B cell (primary cell): ENCODE measurements around the gene ENOX1. TPM values are rescaled to one million over a fixed set of nuclear protein-coding genes. Genes with fewer than 3 reads are reported as not detected.

Experiments
- ATAC-seq: fragments of 200-7000 bp; cut with Tn5 transposase; one replicate; pipeline ENCODE4 v1.10.0; 2021; ENCODE audit warnings: low read depth, mild to moderate bottlenecking, moderate number of reproducible peaks, moderate library complexity
- CTCF ChIA-PET: fragments of 350-600 bp; sonication (Branson Sonifier 250); formaldehyde crosslinking; loops from one replicate; lab custom pipeline; 2021; ENCODE audit warnings: antibody characterized with exemption, inconsistent platforms; lab: Charles Lee
- POLR2A ChIA-PET: fragments of 350-600 bp; sonication (Branson Sonifier 250); formaldehyde crosslinking; loops from one replicate; lab custom pipeline; 2021; ENCODE audit warnings: antibody characterized with exemption; lab: Charles Lee
- DNase-seq: peaks from one replicate; pipeline ENCODE4 v3.0.0; 2013
- H2AFZ ChIP-seq: 2 replicates; pipeline ENCODE4 v1.6.1; 2012; ENCODE audit warnings: mild to moderate bottlenecking, low read depth, low read length; ENCODE audit not compliant: insufficient read depth, poor library complexity, severe bottlenecking
- H3K27ac ChIP-seq, 2 donors: 1 replicate in 1 of 2; 2 replicates in 1 of 2; pipeline ENCODE4 v1.5.1; 2012 to 2013; ENCODE audit warnings: low read length in 2 of 2, mild to moderate bottlenecking in 2 of 2, moderate library complexity in 1 of 2
- H3K27me3 ChIP-seq, 4 experiments: fragments of 200-600 bp in 1 of 4; sonication (generic) in 1 of 4; replicated peaks in 1 of 4; 1 replicate in 2 of 4; 2 replicates in 2 of 4; pipeline versions ENCODE4 v1.6.1 to v1.7.0; 2013 to 2016; ENCODE audit warnings: low read length in 3 of 4, mild to moderate bottlenecking in 2 of 4, mixed read lengths in 1 of 4, moderate library complexity in 1 of 4; ENCODE audit not compliant: insufficient read depth in 4 of 4, control insufficient read depth in 3 of 4; ENCODE audit errors: control extremely low read depth in 1 of 4
- H3K36me3 ChIP-seq, 2 experiments: replicated peaks in 1 of 2; 1 replicate in 1 of 2; 2 replicates in 1 of 2; pipeline versions ENCODE4 v1.6.1 to v1.7.1; 2013; ENCODE audit warnings: low read length in 1 of 2; ENCODE audit not compliant: insufficient read depth in 2 of 2, control insufficient read depth in 1 of 2; ENCODE audit errors: control extremely low read depth in 1 of 2, extremely low read depth in 1 of 2
- H3K4me1 ChIP-seq, 2 donors: fragments of 200-600 bp in 1 of 2; sonication (generic) in 1 of 2; 1 replicate in 1 of 2; 2 replicates in 1 of 2; pipeline versions ENCODE4 v1.5.1 to v1.6.1; 2013 to 2017; ENCODE audit warnings: low read length in 2 of 2; ENCODE audit not compliant: control insufficient read depth in 2 of 2, insufficient read depth in 2 of 2
- H3K4me2 ChIP-seq: replicated peaks from 2 replicates; pipeline ENCODE3; 2012; ENCODE audit warnings: mild to moderate bottlenecking, low read depth, low read length; ENCODE audit not compliant: poor library complexity, severe bottlenecking
- H3K4me3 ChIP-seq, 5 experiments: fragments of 200-600 bp in 1 of 5; sonication (generic) in 1 of 5; 1 replicate in 3 of 5; 2 replicates in 2 of 5; pipeline versions ENCODE4 v1.5.1 to v1.7.0; 2011 to 2016; ENCODE audit warnings: low read length in 4 of 5, mild to moderate bottlenecking in 4 of 5, low read depth in 2 of 5, control low read depth in 1 of 5, moderate library complexity in 1 of 5; ENCODE audit not compliant: insufficient read depth in 1 of 5; ENCODE audit errors: control extremely low read depth in 1 of 5, extremely low read depth in 1 of 5
- H3K79me2 ChIP-seq: fragments of 200-600 bp; sonication (generic); one replicate; pipeline ENCODE4 v1.6.0; 2016; ENCODE audit warnings: low read length; ENCODE audit not compliant: control insufficient read depth, insufficient read depth
- H3K9ac ChIP-seq: fragments of 200-600 bp; sonication (generic); 2 replicates; pipeline ENCODE4 v1.6.1; 2017; ENCODE audit warnings: mild to moderate bottlenecking, low read length, moderate library complexity
- H3K9me3 ChIP-seq, 3 donors: one replicate each; pipeline versions ENCODE4 v1.6.1 to v1.7.1; 2013; ENCODE audit warnings: low read length in 2 of 3; ENCODE audit not compliant: control insufficient read depth in 2 of 3, insufficient read depth in 1 of 3; ENCODE audit errors: control extremely low read depth in 1 of 3
- H4K20me1 ChIP-seq: 2 replicates; pipeline ENCODE4 v1.6.0; 2012; ENCODE audit warnings: mild to moderate bottlenecking, low read length; ENCODE audit not compliant: insufficient read depth, control insufficient read depth, poor library complexity, severe bottlenecking
- H3K27ac Mint-ChIP-seq: one replicate; pipeline ENCODE4 v1.8.0; 2021; ENCODE audit warnings: mixed read lengths
- H3K27me3 Mint-ChIP-seq: one replicate; pipeline ENCODE4 v1.8.0; 2021; ENCODE audit warnings: mixed read lengths
- H3K4me1 Mint-ChIP-seq: one replicate; pipeline ENCODE4 v1.8.0; 2021; ENCODE audit warnings: mixed read lengths
- H3K4me3 Mint-ChIP-seq: one replicate; pipeline ENCODE4 v1.8.0; 2021; ENCODE audit warnings: mixed read lengths
- H3K9me3 Mint-ChIP-seq: one replicate; pipeline ENCODE4 v1.8.0; 2022; ENCODE audit warnings: mixed read lengths; ENCODE audit not compliant: insufficient read depth
- EZH2 ChIP-seq: IDR thresholded peaks from 2 replicates; pipeline ENCODE4 v1.6.1; 2012; ENCODE audit warnings: borderline replicate concordance, low read depth, mild to moderate bottlenecking, moderate library complexity, low read length; ENCODE audit not compliant: insufficient read depth, poor library complexity, severe bottlenecking
- WGBS: methylation state at CpG from one replicate; pipeline ENCODE4 v1.1.5; 2013; ENCODE audit warnings: missing lambda C conversion rate; ENCODE audit not compliant: insufficient coverage; 5-methylcytosine and 5-hydroxymethylcytosine counted together
- intact Hi-C: fragments of 100-400 bp; cut with micrococcal nuclease; formaldehyde crosslinking; loops from one replicate; pipeline ENCODE4 v1.10.0; 2022
- polyA plus RNA-seq: library from polyadenylated mRNA; depleted of rRNA; stranded (reverse); fragments of >200 nt; gene quantifications from 2 replicates; pipeline ENCODE4 v1.2.3, GENCODE V29; 2012
- total RNA-seq, 2 donors: library from RNA; stranded (reverse); fragments of 120-200 nt in 1 of 2; gene quantifications; 1 replicate in 1 of 2; 2 replicates in 1 of 2; pipeline versions ENCODE4 v1.2.3 to v1.2.4, GENCODE V29; 2013 to 2022
- TF ChIP-seq, protein P1 (sequence below): fragments of 200-600 bp; IDR thresholded peaks from one replicate; pipeline ENCODE4 v1.8.0; 2022; ENCODE audit warnings: antibody characterized with exemption, mild to moderate bottlenecking

Gene ENOX1
- total and polyA plus RNA-seq, 2 donors (not counting 1 experiment from before 2014, with no cell fraction given): not detected

- Mint-ChIP-seq H3K4me1 (no peaks in the 10 kb centered on the region), H3K27me3 (peaks cover 27% of the 10 kb centered on the region), H3K9me3 (peaks cover 4% of the 10 kb centered on the region), H3K4me3 (no peak overlapping the region), H3K27ac (no peak overlapping the region)
- Histone ChIP-seq H3K27me3 (no peaks in the 10 kb centered on the region), H3K27ac (no peak overlapping the region), H3K9me3 (no peaks in the 10 kb centered on the region), H2AFZ (no peak overlapping the region), H3K4me1 (no peaks in the 10 kb centered on the region), H4K20me1 (no peaks in the 10 kb centered on the region), H3K36me3 (no peaks in the 10 kb centered on the region), H3K4me2 (no peak overlapping the region), H3K79me2 (no peaks in the 10 kb centered on the region), H3K4me3 (no peak overlapping the region), H3K9ac (no peak overlapping the region)
- TF ChIP-seq EZH2: no peak
- TF ChIP-seq, protein P1, sequence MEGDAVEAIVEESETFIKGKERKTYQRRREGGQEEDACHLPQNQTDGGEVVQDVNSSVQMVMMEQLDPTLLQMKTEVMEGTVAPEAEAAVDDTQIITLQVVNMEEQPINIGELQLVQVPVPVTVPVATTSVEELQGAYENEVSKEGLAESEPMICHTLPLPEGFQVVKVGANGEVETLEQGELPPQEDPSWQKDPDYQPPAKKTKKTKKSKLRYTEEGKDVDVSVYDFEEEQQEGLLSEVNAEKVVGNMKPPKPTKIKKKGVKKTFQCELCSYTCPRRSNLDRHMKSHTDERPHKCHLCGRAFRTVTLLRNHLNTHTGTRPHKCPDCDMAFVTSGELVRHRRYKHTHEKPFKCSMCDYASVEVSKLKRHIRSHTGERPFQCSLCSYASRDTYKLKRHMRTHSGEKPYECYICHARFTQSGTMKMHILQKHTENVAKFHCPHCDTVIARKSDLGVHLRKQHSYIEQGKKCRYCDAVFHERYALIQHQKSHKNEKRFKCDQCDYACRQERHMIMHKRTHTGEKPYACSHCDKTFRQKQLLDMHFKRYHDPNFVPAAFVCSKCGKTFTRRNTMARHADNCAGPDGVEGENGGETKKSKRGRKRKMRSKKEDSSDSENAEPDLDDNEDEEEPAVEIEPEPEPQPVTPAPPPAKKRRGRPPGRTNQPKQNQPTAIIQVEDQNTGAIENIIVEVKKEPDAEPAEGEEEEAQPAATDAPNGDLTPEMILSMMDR: no peak
- ChIA-PET CTCF (no interaction called here), POLR2A (no interaction called here)
- ATAC-seq (no peak), DNase-seq (no peak)
- intact Hi-C loops: no loop called here
These were observed 529.0 kb downstream of the ENOX1 start for GRCh38 chr13:43257765-43258164.

DNA sequence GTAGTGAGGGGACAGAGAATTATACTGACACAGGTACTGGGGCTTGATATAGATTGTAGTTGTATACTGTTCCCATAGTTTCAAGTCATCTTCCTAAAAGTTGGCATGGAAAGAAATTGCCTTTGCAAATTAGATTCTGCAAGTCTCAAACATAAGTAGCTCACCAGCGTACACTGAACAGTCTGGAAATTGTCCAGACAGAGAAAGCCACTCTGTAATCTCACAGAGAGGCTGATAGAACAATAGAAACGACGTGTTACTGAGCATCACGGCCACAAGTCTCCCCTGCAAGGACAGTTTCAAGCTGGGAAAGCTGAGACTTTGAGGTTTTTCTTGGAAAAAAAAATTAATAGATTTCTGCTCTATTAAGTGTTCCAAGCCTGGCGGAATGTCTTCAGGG, 534.8 kb downstream of the ENOX1 start:
- no peak overlapping the region for H3K27ac Mint-ChIP-seq
- WGBS: 90% methylated on average over 4 of the region's 5 CpGs
- H3K27me3 ChIP-seq: no peaks in the 10 kb centered on the region

More for the DNA sequence above, 534.8 kb downstream of the ENOX1 start:
- Mint-ChIP-seq H3K27me3 (peaks cover 24% of the 10 kb centered on the region), H3K4me3 (no peak overlapping the region), H3K9me3 (no peaks in the 10 kb centered on the region), H3K4me1 (no peaks in the 10 kb centered on the region)
- Histone ChIP-seq H4K20me1 (no peaks in the 10 kb centered on the region), H2AFZ (no peak overlapping the region), H3K79me2 (no peaks in the 10 kb centered on the region), H3K4me2 (no peak overlapping the region), H3K4me1 (no peaks in the 10 kb centered on the region), H3K9ac (no peak overlapping the region), H3K27ac (no peak overlapping the region), H3K36me3 (no peaks in the 10 kb centered on the region), H3K9me3 (no peaks in the 10 kb centered on the region), H3K4me3 (no peak overlapping the region)
- ATAC-seq (no peak), DNase-seq (no peak)
- ChIA-PET CTCF (no interaction called here), POLR2A (no interaction called here)
- TF ChIP-seq, protein P1: no peak
- TF ChIP-seq EZH2: no peak
- intact Hi-C loops: no loop called here
